B cell (primary cell): ENCODE measurements around the gene EFNA2. TPM values are rescaled to one million over a fixed set of nuclear protein-coding genes. Genes with fewer than 3 reads are reported as not detected.

ENCODE experiments used
- ATAC-seq: fragments of 200-7000 bp; cut with Tn5 transposase; one replicate; pipeline ENCODE4 v1.10.0; 2021; ENCODE audit warnings: low read depth, mild to moderate bottlenecking, moderate number of reproducible peaks, moderate library complexity
- CTCF ChIA-PET: fragments of 350-600 bp; sonication (Branson Sonifier 250); formaldehyde crosslinking; loops from one replicate; lab custom pipeline; 2021; ENCODE audit warnings: antibody characterized with exemption, inconsistent platforms; lab: Charles Lee
- POLR2A ChIA-PET: fragments of 350-600 bp; sonication (Branson Sonifier 250); formaldehyde crosslinking; loops from one replicate; lab custom pipeline; 2021; ENCODE audit warnings: antibody characterized with exemption; lab: Charles Lee
- DNase-seq: peaks from one replicate; pipeline ENCODE4 v3.0.0; 2013
- H2AFZ ChIP-seq: 2 replicates; pipeline ENCODE4 v1.6.1; 2012; ENCODE audit warnings: mild to moderate bottlenecking, low read depth, low read length; ENCODE audit not compliant: insufficient read depth, poor library complexity, severe bottlenecking
- H3K27ac ChIP-seq, 2 donors: 1 replicate in 1 of 2; 2 replicates in 1 of 2; pipeline ENCODE4 v1.5.1; 2012 to 2013; ENCODE audit warnings: low read length in 2 of 2, mild to moderate bottlenecking in 2 of 2, moderate library complexity in 1 of 2
- H3K27me3 ChIP-seq, 4 experiments: fragments of 200-600 bp in 1 of 4; sonication (generic) in 1 of 4; replicated peaks in 1 of 4; 1 replicate in 2 of 4; 2 replicates in 2 of 4; pipeline versions ENCODE4 v1.6.1 to v1.7.0; 2013 to 2016; ENCODE audit warnings: low read length in 3 of 4, mild to moderate bottlenecking in 2 of 4, mixed read lengths in 1 of 4, moderate library complexity in 1 of 4; ENCODE audit not compliant: insufficient read depth in 4 of 4, control insufficient read depth in 3 of 4; ENCODE audit errors: control extremely low read depth in 1 of 4
- H3K36me3 ChIP-seq, 2 experiments: replicated peaks in 1 of 2; 1 replicate in 1 of 2; 2 replicates in 1 of 2; pipeline versions ENCODE4 v1.6.1 to v1.7.1; 2013; ENCODE audit warnings: low read length in 1 of 2; ENCODE audit not compliant: insufficient read depth in 2 of 2, control insufficient read depth in 1 of 2; ENCODE audit errors: control extremely low read depth in 1 of 2, extremely low read depth in 1 of 2
- H3K4me1 ChIP-seq, 2 donors: fragments of 200-600 bp in 1 of 2; sonication (generic) in 1 of 2; 1 replicate in 1 of 2; 2 replicates in 1 of 2; pipeline versions ENCODE4 v1.5.1 to v1.6.1; 2013 to 2017; ENCODE audit warnings: low read length in 2 of 2; ENCODE audit not compliant: control insufficient read depth in 2 of 2, insufficient read depth in 2 of 2
- H3K4me2 ChIP-seq: replicated peaks from 2 replicates; pipeline ENCODE3; 2012; ENCODE audit warnings: mild to moderate bottlenecking, low read depth, low read length; ENCODE audit not compliant: poor library complexity, severe bottlenecking
- H3K4me3 ChIP-seq, 5 experiments: fragments of 200-600 bp in 1 of 5; sonication (generic) in 1 of 5; 1 replicate in 3 of 5; 2 replicates in 2 of 5; pipeline versions ENCODE4 v1.5.1 to v1.7.0; 2011 to 2016; ENCODE audit warnings: low read length in 4 of 5, mild to moderate bottlenecking in 4 of 5, low read depth in 2 of 5, control low read depth in 1 of 5, moderate library complexity in 1 of 5; ENCODE audit not compliant: insufficient read depth in 1 of 5; ENCODE audit errors: control extremely low read depth in 1 of 5, extremely low read depth in 1 of 5
- H3K79me2 ChIP-seq: fragments of 200-600 bp; sonication (generic); one replicate; pipeline ENCODE4 v1.6.0; 2016; ENCODE audit warnings: low read length; ENCODE audit not compliant: control insufficient read depth, insufficient read depth
- H3K9ac ChIP-seq: fragments of 200-600 bp; sonication (generic); 2 replicates; pipeline ENCODE4 v1.6.1; 2017; ENCODE audit warnings: mild to moderate bottlenecking, low read length, moderate library complexity
- H3K9me3 ChIP-seq, 3 donors: one replicate each; pipeline versions ENCODE4 v1.6.1 to v1.7.1; 2013; ENCODE audit warnings: low read length in 2 of 3; ENCODE audit not compliant: control insufficient read depth in 2 of 3, insufficient read depth in 1 of 3; ENCODE audit errors: control extremely low read depth in 1 of 3
- H4K20me1 ChIP-seq: 2 replicates; pipeline ENCODE4 v1.6.0; 2012; ENCODE audit warnings: mild to moderate bottlenecking, low read length; ENCODE audit not compliant: insufficient read depth, control insufficient read depth, poor library complexity, severe bottlenecking
- H3K27ac Mint-ChIP-seq: one replicate; pipeline ENCODE4 v1.8.0; 2021; ENCODE audit warnings: mixed read lengths
- H3K27me3 Mint-ChIP-seq: one replicate; pipeline ENCODE4 v1.8.0; 2021; ENCODE audit warnings: mixed read lengths
- H3K4me1 Mint-ChIP-seq: one replicate; pipeline ENCODE4 v1.8.0; 2021; ENCODE audit warnings: mixed read lengths
- H3K4me3 Mint-ChIP-seq: one replicate; pipeline ENCODE4 v1.8.0; 2021; ENCODE audit warnings: mixed read lengths
- H3K9me3 Mint-ChIP-seq: one replicate; pipeline ENCODE4 v1.8.0; 2022; ENCODE audit warnings: mixed read lengths; ENCODE audit not compliant: insufficient read depth
- EZH2 ChIP-seq: IDR thresholded peaks from 2 replicates; pipeline ENCODE4 v1.6.1; 2012; ENCODE audit warnings: borderline replicate concordance, low read depth, mild to moderate bottlenecking, moderate library complexity, low read length; ENCODE audit not compliant: insufficient read depth, poor library complexity, severe bottlenecking
- WGBS: methylation state at CpG from one replicate; pipeline ENCODE4 v1.1.5; 2013; ENCODE audit warnings: missing lambda C conversion rate; ENCODE audit not compliant: insufficient coverage; 5-methylcytosine and 5-hydroxymethylcytosine counted together
- intact Hi-C: fragments of 100-400 bp; cut with micrococcal nuclease; formaldehyde crosslinking; loops from one replicate; pipeline ENCODE4 v1.10.0; 2022
- polyA plus RNA-seq: library from polyadenylated mRNA; depleted of rRNA; stranded (reverse); fragments of >200 nt; gene quantifications from 2 replicates; pipeline ENCODE4 v1.2.3, GENCODE V29; 2012
- total RNA-seq, 2 donors: library from RNA; stranded (reverse); fragments of 120-200 nt in 1 of 2; gene quantifications; 1 replicate in 1 of 2; 2 replicates in 1 of 2; pipeline versions ENCODE4 v1.2.3 to v1.2.4, GENCODE V29; 2013 to 2022
- TF ChIP-seq, protein P1 (sequence below): fragments of 200-600 bp; IDR thresholded peaks from one replicate; pipeline ENCODE4 v1.8.0; 2022; ENCODE audit warnings: antibody characterized with exemption, mild to moderate bottlenecking

EFNA2 gene
- total and polyA plus RNA-seq, 2 donors (not counting 1 experiment from before 2014, with no cell fraction given): not detected

DNA sequence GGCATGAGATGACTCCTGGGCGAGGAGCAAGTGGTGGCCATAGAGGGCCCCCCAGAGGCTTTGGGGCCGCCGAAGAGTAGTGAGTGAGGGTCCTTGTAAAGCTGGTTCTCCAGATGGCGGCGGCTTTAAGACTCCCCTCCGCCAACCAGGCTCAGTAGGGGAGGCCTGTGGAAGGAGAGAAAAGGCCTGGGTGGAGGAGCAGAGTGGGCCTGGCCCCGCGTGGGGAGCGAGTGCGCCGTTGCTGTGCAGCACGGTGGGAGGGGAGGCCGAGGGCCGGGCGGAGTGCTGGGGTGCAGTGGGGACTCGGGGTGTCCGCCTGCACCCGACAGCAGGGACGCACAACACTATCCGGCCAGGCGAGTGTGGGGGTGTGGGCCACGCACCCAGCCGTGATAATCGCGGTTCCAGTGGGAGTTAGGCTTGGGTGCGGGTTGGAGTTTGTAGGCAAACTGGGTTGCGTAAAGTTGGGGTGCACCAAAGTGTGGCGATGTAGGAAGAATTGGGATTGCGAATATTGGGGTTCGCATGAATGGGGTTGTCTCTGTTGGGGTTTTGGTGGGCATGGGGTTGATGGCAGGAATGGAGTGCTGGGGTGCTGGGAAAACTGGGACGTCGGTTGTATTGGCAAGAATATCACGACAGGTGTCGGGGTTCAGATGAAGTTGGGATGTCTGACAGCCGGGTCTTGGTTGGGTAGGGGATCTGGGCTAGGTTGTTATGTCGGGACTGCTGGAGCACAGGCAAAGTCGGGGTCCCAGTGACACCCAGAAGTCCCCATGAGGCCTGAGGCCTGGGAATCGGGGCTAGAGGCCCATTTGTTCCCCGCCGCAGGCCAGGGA is 17.2 kb upstream of the EFNA2 start:
- Mint-ChIP-seq H3K27ac (peak overlapping the region; percentile 95), H3K9me3 (no peaks in the 10 kb centered on the region), H3K27me3 (no peaks in the 10 kb centered on the region), H3K4me1 (peaks cover 79% of the 10 kb centered on the region), H3K4me3 (peak overlapping the region; percentile 95)
- peak; percentile 58 for DNase-seq
- POLR2A ChIA-PET: interaction anchor here (0.5 to 11.0 kb wide), 30 partner anchors 11 to 1976 kb away, joined by 3 to 402 read pairs (median 4); partner anchors contain the start of genes ATP5F1D, CBARP, GPX4 and MIDN
- Histone ChIP-seq H3K9ac (no peak overlapping the region), H3K79me2 (peaks cover 59% of the 10 kb centered on the region), H4K20me1 (peaks cover 60% of the 10 kb centered on the region), H3K27ac (peak overlapping the region; percentile 88 to 92), H3K4me3 (peak overlapping the region in 3 of 5 experiments; percentile 13 to 34 (median 18)), H3K4me1 (peaks cover 70 to 86% of the 10 kb centered on the region in 2 donors), H3K36me3 (peaks cover 7 to 36% of the 10 kb centered on the region in 2 experiments), H2AFZ (no peak overlapping the region), H3K27me3 (no peaks in the 10 kb centered on the region), H3K4me2 (peak overlapping the region; percentile 83), H3K9me3 (no peaks in the 10 kb centered on the region)
- TF ChIP-seq, protein P1, sequence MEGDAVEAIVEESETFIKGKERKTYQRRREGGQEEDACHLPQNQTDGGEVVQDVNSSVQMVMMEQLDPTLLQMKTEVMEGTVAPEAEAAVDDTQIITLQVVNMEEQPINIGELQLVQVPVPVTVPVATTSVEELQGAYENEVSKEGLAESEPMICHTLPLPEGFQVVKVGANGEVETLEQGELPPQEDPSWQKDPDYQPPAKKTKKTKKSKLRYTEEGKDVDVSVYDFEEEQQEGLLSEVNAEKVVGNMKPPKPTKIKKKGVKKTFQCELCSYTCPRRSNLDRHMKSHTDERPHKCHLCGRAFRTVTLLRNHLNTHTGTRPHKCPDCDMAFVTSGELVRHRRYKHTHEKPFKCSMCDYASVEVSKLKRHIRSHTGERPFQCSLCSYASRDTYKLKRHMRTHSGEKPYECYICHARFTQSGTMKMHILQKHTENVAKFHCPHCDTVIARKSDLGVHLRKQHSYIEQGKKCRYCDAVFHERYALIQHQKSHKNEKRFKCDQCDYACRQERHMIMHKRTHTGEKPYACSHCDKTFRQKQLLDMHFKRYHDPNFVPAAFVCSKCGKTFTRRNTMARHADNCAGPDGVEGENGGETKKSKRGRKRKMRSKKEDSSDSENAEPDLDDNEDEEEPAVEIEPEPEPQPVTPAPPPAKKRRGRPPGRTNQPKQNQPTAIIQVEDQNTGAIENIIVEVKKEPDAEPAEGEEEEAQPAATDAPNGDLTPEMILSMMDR: no peak
- no peak for TF ChIP-seq EZH2
- 61% methylated on average over 40 of the region's 40 CpGs for WGBS
- ATAC-seq: no peak
- intact Hi-C loops: loop anchor here (1.0 to 5.0 kb wide), 3 partner anchors 8 to 222 kb away; partner anchors contain the start of genes GPX4, PCSK4 and REEP6
- CTCF ChIA-PET: interaction anchor here (0.8 to 10.0 kb wide), 12 partner anchors 8 to 156 kb away, joined by 3 to 658 read pairs (median 7); partner anchors contain the start of genes ATP5F1D and NDUFS7
